H54 (cell line): Measurements from ENCODE around the gene NCDN.
A peak's percentile ranks its signal among the peaks of the same experiment; 100 is the strongest.

ENCODE experiments used
- DNase-seq: peaks from one replicate; pipeline ENCODE4 v3.0.0; 2011; ENCODE audit warnings: low spot score, mixed read lengths; ENCODE audit not compliant: insufficient read length
- FAIRE-seq: peaks from 3 replicates; lab custom pipeline; 2011; peaks lifted over from hg19 to GRCh38; lab: Jason Lieb, UNC
- POLR2A ChIP-seq: IDR thresholded peaks from 2 replicates; pipeline ENCODE4 v1.6.1; 2011; ENCODE audit warnings: low read depth, mild to moderate bottlenecking, low read length

Gene NCDN

GRCh38 chr1:35557611-35558373 lies at the start of gene NCDN:
NCDN (plus strand) TSS chr1:35557799; CDS start chr1:35558191, 392 bp downstream.
- DNase-seq (peak; percentile 90), FAIRE-seq (no peak)
- peak; percentile 90 for TF ChIP-seq POLR2A

- DNase-seq = no peak
- no peak for TF ChIP-seq POLR2A
- FAIRE-seq = no peak
Measured at GRCh38 chr1:35507947-35508346, 49.7 kb upstream of the NCDN start.

GRCh38 chr1:35509558-35509957 lies 48.0 kb upstream of the NCDN start:
- TF ChIP-seq POLR2A = no peak
- DNase-seq (no peak), FAIRE-seq (no peak)

GRCh38 chr1:35511305-35511704 lies 46.3 kb upstream of the NCDN start:
- FAIRE-seq = no peak

GRCh38 chr1:35518183-35518582 lies 39.4 kb upstream of the NCDN start:
- DNase-seq = no peak
- TF ChIP-seq POLR2A = no peak
- FAIRE-seq = no peak

More at GRCh38 chr1:35511305-35511704, 46.3 kb upstream of the NCDN start:
- DNase-seq = no peak
- TF ChIP-seq POLR2A = no peak

GRCh38 chr1:35519432-35519831 lies 38.2 kb upstream of the NCDN start:
- FAIRE-seq (no peak), DNase-seq (no peak)
- TF ChIP-seq POLR2A = no peak

GRCh38 chr1:35524106-35524505 lies 33.5 kb upstream of the NCDN start:
- DNase-seq (no peak), FAIRE-seq (no peak)
- no peak for TF ChIP-seq POLR2A

- FAIRE-seq (no peak), DNase-seq (no peak)
- TF ChIP-seq POLR2A = no peak
Measured at GRCh38 chr1:35530168-35530567, 27.4 kb upstream of the NCDN start.

GRCh38 chr1:35530946-35531345 lies 26.7 kb upstream of the NCDN start:
- no peak for TF ChIP-seq POLR2A
- no peak for FAIRE-seq
- no peak for DNase-seq

- no peak for FAIRE-seq
- no peak for DNase-seq
- no peak for TF ChIP-seq POLR2A
Measured at GRCh38 chr1:35531368-35531767, 26.2 kb upstream of the NCDN start.

GRCh38 chr1:35532497-35533223 lies 24.9 kb upstream of the NCDN start:
- no peak for TF ChIP-seq POLR2A
- no peak for FAIRE-seq
- DNase-seq = no peak

GRCh38 chr1:35533586-35533985 lies 24.0 kb upstream of the NCDN start:
- DNase-seq (no peak), FAIRE-seq (no peak)
- TF ChIP-seq POLR2A = no peak

- no peak for DNase-seq
Measured at GRCh38 chr1:35535243-35535642, 22.4 kb upstream of the NCDN start.

GRCh38 chr1:35536556-35537162 lies 20.9 kb upstream of the NCDN start:
- DNase-seq (no peak), FAIRE-seq (no peak)
- no peak for TF ChIP-seq POLR2A

More at GRCh38 chr1:35535243-35535642, 22.4 kb upstream of the NCDN start:
- TF ChIP-seq POLR2A = no peak
- FAIRE-seq = no peak
